Colonic mucosa (tissue), 4 donors: ENCODE data around the gene TRIM63. TPM values are rescaled to one million over a fixed set of nuclear protein-coding genes. Genes with fewer than 3 reads are reported as not detected.
"Not testable (repeated sequence)": the region's sequence is repeated elsewhere in the genome, so short reads cannot be mapped to it uniquely, and the experiment has no call there.

Experiments
- DNase-seq: peaks from one replicate; pipeline ENCODE4 v3.0.0-alpha.2; 2020
- H3K27ac ChIP-seq: fragments of 200-600 bp; one replicate; pipeline ENCODE4 v1.8.0; 2021
- H3K27me3 ChIP-seq: fragments of 200-600 bp; one replicate; pipeline ENCODE4 v1.8.0; 2021
- H3K36me3 ChIP-seq: fragments of 200-600 bp; one replicate; pipeline ENCODE4 v1.8.0; 2021
- H3K4me1 ChIP-seq: fragments of 200-600 bp; one replicate; pipeline ENCODE4 v1.8.0; 2021; ENCODE audit warnings: mild to moderate bottlenecking
- H3K4me3 ChIP-seq: fragments of 200-600 bp; one replicate; pipeline ENCODE4 v1.8.0; 2021
- H3K9ac ChIP-seq, 2 donors: one replicate each; pipeline ENCODE4 v1.7.0; 2013; ENCODE audit warnings: control low read depth in 2 of 2, low read depth in 2 of 2, low read length in 2 of 2
- H3K9me3 ChIP-seq: fragments of 200-600 bp; one replicate; pipeline ENCODE4 v1.8.0; 2021
- intact Hi-C: fragments of 100-400 bp; cut with DNase I; formaldehyde crosslinking; loops from one replicate; pipeline ENCODE4 v1.14.1; 2022
- total RNA-seq, 2 donors: library from RNA; stranded (reverse); fragmentation: NEBNext Ultra II Directional in 1 of 2; extraction: Animal tissue kit (Norgen Biotek cat#: 25700) in 1 of 2; gene quantifications; one replicate each; pipeline ENCODE4 v1.2.1, GENCODE V29; 2021
- TF ChIP-seq, protein P1 (sequence below): fragments of 200-600 bp; IDR thresholded peaks from one replicate; pipeline ENCODE4 v1.8.0; 2022; ENCODE audit warnings: antibody characterized with exemption, mild to moderate bottlenecking
- donor health status: healthy.
- donor health status: DM: no; HTN: no; CAD: no.
- donor health status: DM: no; HTN: no; CAD: no.

TRIM63 gene
- total RNA-seq, 2 donors from 2014 or later, result 0.15 TPM; not detected in 1

DNA sequence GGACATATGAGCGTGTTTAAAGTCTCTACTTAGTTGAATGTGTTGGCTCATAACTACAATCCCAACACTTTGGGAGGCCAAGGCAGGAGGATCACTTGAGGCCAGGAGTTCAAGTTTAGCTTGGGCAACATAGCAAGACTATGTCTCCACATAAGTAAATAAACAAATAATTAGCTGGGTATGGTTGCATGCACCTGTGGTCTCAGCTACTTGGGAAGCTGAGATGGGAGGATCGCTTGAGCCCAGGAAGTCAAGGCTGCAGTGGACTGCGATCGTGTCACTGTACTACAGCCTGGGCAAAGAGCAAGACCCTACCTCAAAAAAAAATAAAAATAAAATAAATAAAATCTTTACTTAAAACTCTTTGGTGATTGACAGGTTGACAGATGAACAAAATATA lies 31.2 kb upstream of the TRIM63 start:
- intact Hi-C loops, result no loop called here
- H3K4me3 ChIP-seq, result no peak overlapping the region
- no peak overlapping the region for H3K27ac ChIP-seq
- no peaks in the 10 kb centered on the region for H3K9me3 ChIP-seq
- no peaks in the 10 kb centered on the region for H3K36me3 ChIP-seq
- H3K4me1 ChIP-seq, result no peaks in the 10 kb centered on the region
- no peaks in the 10 kb centered on the region for H3K27me3 ChIP-seq
- no peak overlapping the region for H3K9ac ChIP-seq
- no peak for DNase-seq
- TF ChIP-seq, protein P1, sequence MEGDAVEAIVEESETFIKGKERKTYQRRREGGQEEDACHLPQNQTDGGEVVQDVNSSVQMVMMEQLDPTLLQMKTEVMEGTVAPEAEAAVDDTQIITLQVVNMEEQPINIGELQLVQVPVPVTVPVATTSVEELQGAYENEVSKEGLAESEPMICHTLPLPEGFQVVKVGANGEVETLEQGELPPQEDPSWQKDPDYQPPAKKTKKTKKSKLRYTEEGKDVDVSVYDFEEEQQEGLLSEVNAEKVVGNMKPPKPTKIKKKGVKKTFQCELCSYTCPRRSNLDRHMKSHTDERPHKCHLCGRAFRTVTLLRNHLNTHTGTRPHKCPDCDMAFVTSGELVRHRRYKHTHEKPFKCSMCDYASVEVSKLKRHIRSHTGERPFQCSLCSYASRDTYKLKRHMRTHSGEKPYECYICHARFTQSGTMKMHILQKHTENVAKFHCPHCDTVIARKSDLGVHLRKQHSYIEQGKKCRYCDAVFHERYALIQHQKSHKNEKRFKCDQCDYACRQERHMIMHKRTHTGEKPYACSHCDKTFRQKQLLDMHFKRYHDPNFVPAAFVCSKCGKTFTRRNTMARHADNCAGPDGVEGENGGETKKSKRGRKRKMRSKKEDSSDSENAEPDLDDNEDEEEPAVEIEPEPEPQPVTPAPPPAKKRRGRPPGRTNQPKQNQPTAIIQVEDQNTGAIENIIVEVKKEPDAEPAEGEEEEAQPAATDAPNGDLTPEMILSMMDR, result no peak

DNA sequence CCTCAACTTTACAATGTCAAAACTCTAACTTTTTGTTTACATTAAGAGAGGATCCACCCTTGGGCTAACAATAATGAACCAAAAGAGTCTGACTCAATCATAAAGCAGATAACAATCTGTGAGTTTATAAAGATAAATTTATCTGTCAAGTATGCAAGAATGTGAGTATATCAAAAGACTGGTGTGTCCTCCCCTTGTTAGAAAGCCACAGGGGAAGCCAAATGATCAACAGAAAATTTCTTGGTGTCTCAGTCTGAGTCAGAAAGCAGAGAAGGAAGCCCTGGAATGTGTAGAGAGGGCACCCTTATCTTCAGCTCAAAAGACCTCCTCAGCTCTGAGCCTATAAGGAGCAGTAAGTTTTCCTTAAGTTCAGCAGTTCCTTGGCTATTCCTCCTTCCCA lies 30.3 kb upstream of the TRIM63 start:
- Histone ChIP-seq H3K36me3 (no peaks in the 10 kb centered on the region), H3K27me3 (no peaks in the 10 kb centered on the region), H3K9me3 (no peaks in the 10 kb centered on the region), H3K9ac (no peak overlapping the region), H3K27ac (no peak overlapping the region), H3K4me3 (no peak overlapping the region), H3K4me1 (no peaks in the 10 kb centered on the region)
- DNase-seq, result no peak
- TF ChIP-seq, protein P1, result no peak
- intact Hi-C loops, result no loop called here

DNA sequence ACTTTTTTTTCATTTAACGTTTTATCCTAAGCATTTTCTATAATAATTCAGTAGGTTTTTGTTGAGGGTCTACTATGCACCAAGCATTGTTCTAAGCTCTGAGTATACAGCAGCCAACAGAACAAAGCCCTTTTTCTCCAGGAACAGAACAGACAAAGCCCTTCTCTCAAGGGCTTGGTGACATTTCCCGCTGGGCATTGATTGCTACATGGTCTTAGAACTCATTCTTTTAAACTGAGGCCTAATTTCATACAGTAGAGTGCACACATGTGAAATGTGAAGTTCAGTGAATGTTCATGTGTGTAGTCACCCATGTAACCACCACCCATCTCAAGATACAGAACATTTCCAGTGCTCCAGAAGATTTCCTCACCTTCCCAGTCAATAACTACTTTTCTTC lies 29.0 kb upstream of the TRIM63 start:
- intact Hi-C loops, result no loop called here

DNA sequence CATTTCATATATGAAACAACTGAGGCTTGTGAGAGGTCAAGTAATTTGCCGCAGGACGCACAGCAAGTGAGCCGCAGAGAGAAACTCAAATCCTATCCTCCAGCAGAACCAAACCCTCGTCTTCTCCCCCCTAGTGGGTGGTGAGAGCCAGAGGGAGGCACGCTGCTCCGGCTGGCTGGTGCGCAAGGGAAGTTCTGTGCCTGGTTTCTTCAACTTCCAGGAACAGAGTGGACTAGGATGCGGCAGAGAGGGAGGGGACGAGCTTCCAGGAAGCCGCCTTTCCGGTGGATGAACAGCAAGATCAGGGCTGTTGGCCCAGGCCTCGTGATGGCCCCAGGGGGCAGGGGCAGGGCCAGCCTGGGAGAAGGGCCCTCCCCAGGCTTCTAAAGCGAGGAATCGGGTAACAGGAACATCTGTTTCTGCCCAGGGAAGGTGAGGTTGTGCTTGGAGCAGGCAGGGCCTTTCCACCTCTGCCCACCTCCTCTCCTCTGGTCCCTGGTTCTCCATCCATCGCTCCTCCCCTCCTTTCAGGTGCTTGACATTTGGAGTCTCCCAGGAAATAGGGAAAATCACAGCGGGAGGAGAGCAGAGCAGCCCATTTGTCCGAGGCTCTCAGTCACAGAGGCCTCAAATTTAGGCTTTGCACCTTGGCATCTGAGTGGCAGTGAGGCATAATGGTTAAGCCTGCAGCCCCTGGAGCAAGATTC lies 27.4 kb upstream of the TRIM63 start:
- intact Hi-C loops, result no loop called here
- Histone ChIP-seq H3K4me1 (no peaks in the 10 kb centered on the region), H3K4me3 (no peak overlapping the region), H3K27me3 (no peaks in the 10 kb centered on the region), H3K36me3 (no peaks in the 10 kb centered on the region), H3K27ac (no peak overlapping the region), H3K9me3 (no peaks in the 10 kb centered on the region), H3K9ac (no peak overlapping the region)
- TF ChIP-seq, protein P1, result no peak
- no peak for DNase-seq

More for the DNA sequence above, 29.0 kb upstream of the TRIM63 start:
- Histone ChIP-seq H3K4me3 (no peak overlapping the region), H3K9me3 (no peaks in the 10 kb centered on the region), H3K4me1 (no peaks in the 10 kb centered on the region), H3K27ac (no peak overlapping the region), H3K9ac (no peak overlapping the region), H3K36me3 (no peaks in the 10 kb centered on the region), H3K27me3 (no peaks in the 10 kb centered on the region)
- DNase-seq, result no peak
- TF ChIP-seq, protein P1, result no peak

DNA sequence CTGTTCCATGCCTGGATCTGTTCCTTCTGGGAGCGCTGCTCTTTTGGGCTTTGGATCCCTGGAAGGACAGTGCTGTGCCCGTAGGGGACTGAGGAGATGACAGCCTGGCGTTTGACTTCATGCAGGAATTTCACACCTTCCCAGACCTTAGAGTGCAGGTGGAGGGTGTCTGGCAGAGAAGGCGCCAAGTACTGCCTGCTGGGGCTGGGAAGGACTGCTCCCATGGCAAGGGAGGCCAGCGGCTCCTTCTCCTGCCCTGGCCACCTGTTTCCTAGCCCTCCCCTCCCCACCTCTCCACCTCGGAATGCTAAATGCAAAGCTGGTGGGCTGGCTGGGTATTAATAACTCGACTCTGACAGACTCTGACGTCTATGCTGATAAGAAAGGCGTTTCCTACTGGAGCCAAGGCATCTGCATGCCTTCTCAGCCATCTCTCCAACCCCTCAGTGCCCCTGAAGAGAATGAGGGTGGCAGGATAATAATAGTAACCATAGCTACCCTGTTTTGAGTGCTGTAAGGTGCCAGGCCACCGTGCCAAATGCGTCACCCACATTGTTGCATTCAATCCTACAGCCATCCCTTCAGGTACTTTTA lies 26.7 kb upstream of the TRIM63 start:
- Histone ChIP-seq H3K27me3 (no peaks in the 10 kb centered on the region), H3K36me3 (no peaks in the 10 kb centered on the region), H3K4me1 (no peaks in the 10 kb centered on the region), H3K9me3 (no peaks in the 10 kb centered on the region), H3K9ac (no peak overlapping the region), H3K4me3 (no peak overlapping the region), H3K27ac (no peak overlapping the region)
- DNase-seq, result no peak
- TF ChIP-seq, protein P1, result no peak
- intact Hi-C loops, result no loop called here

DNA sequence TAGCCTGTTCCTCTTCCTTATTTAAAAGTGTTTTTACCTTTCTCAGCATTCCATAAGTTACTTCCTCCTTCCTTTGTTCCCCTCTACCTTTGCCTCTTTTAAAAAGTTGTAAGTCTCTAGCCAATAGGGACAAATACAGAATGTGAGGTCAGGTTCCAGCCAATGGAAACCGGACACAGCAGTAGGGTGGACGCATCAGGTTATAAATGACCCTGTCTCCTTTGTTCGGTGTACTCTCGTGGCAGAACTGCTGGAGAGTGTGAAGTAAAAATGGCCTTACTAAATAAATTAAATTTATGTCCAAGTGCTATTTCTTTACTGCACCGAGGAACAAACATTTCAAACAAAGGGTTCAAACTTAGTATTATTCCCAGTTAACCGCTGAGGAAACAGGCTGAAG lies 26.1 kb upstream of the TRIM63 start:
- not testable (repeated sequence) for H3K27ac ChIP-seq

More for the DNA sequence above, 26.1 kb upstream of the TRIM63 start:
- H3K4me3 ChIP-seq, H3K4me1 ChIP-seq, H3K9me3 ChIP-seq, DNase-seq, H3K27me3 ChIP-seq, H3K9ac ChIP-seq, intact Hi-C loops, H3K36me3 ChIP-seq: not testable (repeated sequence)
